OCI-LY7 (cell line): ENCODE data around the gene NYNRIN. TPM values are rescaled to one million over a fixed set of nuclear protein-coding genes. Genes with fewer than 3 reads are reported as not detected.

Experiments used
- BruUV-seq: library from RNA; stranded (reverse); fragments of 400-500 nt; replicated peaks from 2 replicates; lab custom pipeline; 2021; lab: Mats Ljungman, UMichigan
- CTCF ChIA-PET: fragments of 300-600 bp; sonication (Branson Sonifier 250); formaldehyde crosslinking; loops from one replicate; lab custom pipeline; 2022; ENCODE audit warnings: antibody characterized with exemption; ENCODE audit not compliant: unreplicated experiment; lab: Charles Lee
- POLR2A ChIA-PET: fragments of 300-600 bp; sonication (Branson Sonifier 250); formaldehyde crosslinking; loops from one replicate; lab custom pipeline; 2022; ENCODE audit warnings: antibody characterized with exemption; lab: Charles Lee
- DNase-seq: peaks from one replicate; pipeline ENCODE4 v3.0.0-alpha.2; 2015; ENCODE audit warnings: low spot score
- H2AFZ ChIP-seq: fragments of 200-600 bp; sonication (generic), shearing (Covaris generic); 2 replicates; pipeline ENCODE4 v1.6.1; 2014; ENCODE audit warnings: mild to moderate bottlenecking, antibody characterized with exemption, low read length, moderate library complexity
- H3K27ac ChIP-seq: fragments of 200-600 bp; sonication (generic); 2 replicates; pipeline ENCODE4 v1.5.1; 2014; ENCODE audit warnings: mixed run types, low read depth, mild to moderate bottlenecking, moderate library complexity, low read length, inconsistent platforms; ENCODE audit not compliant: poor library complexity, severe bottlenecking
- H3K36me3 ChIP-seq: fragments of 200-600 bp; sonication (generic); 2 replicates; pipeline ENCODE4 v1.6.1; 2014; ENCODE audit warnings: mild to moderate bottlenecking, antibody characterized with exemption, low read length, moderate library complexity, mixed read lengths; ENCODE audit not compliant: insufficient read depth
- H3K4me1 ChIP-seq: fragments of 200-600 bp; sonication (generic); 2 replicates; pipeline ENCODE4 v1.5.1; 2014; ENCODE audit warnings: mild to moderate bottlenecking, low read length; ENCODE audit not compliant: insufficient read depth, poor library complexity, severe bottlenecking
- H3K4me2 ChIP-seq: fragments of 200-600 bp; sonication (generic); 2 replicates; pipeline ENCODE4 v1.6.1; 2014; ENCODE audit warnings: mild to moderate bottlenecking, low read length
- H3K4me3 ChIP-seq: fragments of 200-600 bp; sonication (generic); 2 replicates; pipeline ENCODE4 v1.5.1; 2014; ENCODE audit warnings: mild to moderate bottlenecking, low read depth, low read length; ENCODE audit not compliant: poor library complexity, severe bottlenecking
- H3K79me2 ChIP-seq: fragments of 200-600 bp; sonication (generic); 2 replicates; pipeline ENCODE4 v1.6.1; 2016; ENCODE audit warnings: low read depth, mild to moderate bottlenecking, low read length, moderate library complexity, mixed read lengths; ENCODE audit not compliant: insufficient read depth
- H3K9me2 ChIP-seq: fragments of 200-600 bp; sonication (generic); 2 replicates; pipeline ENCODE4 v1.6.1; 2016; ENCODE audit warnings: mild to moderate bottlenecking, low read length, mixed read lengths; ENCODE audit not compliant: insufficient read depth
- H3K9me3 ChIP-seq: fragments of 200-600 bp; sonication (generic); 2 replicates; pipeline ENCODE4 v1.6.1; 2014; ENCODE audit warnings: mild to moderate bottlenecking, mixed run types, low read length, mixed read lengths
- H4K20me1 ChIP-seq: fragments of 200-600 bp; sonication (generic); 2 replicates; pipeline ENCODE4 v1.6.1; 2014; ENCODE audit warnings: mild to moderate bottlenecking, antibody characterized with exemption, low read length, moderate library complexity, mixed read lengths; ENCODE audit not compliant: insufficient read depth
- EZH2phosphoT487 ChIP-seq: fragments of 200-600 bp; sonication (generic); IDR thresholded peaks from 2 replicates; pipeline ENCODE4 v1.6.1; 2018; ENCODE audit warnings: low read depth, borderline replicate concordance, mild to moderate bottlenecking, mixed run types, antibody characterized with exemption, low read length, moderate library complexity, mixed read lengths
- intact Hi-C: fragments of 100-400 bp; cut with micrococcal nuclease; formaldehyde crosslinking; loops from one replicate; pipeline ENCODE4 v1.10.0; 2022; ENCODE audit not compliant: unreplicated experiment
- total RNA-seq, 2 experiments: library from RNA; depleted of rRNA in 1 of 2; stranded (reverse); fragments of >200 nt in 1 of 2; shearing (Covaris generic) in 1 of 2; gene quantifications; 2 replicates each; pipeline ENCODE4 v1.2.3, GENCODE V29; 2014 to 2022
- TF ChIP-seq, protein P1 (sequence below): fragments of 200-600 bp; sonication (generic); conservative IDR thresholded peaks from 2 replicates; pipeline ENCODE4 v1.5.1; 2014; ENCODE audit warnings: mild to moderate bottlenecking, antibody characterized with exemption, low read length, moderate library complexity, mixed read lengths

Gene NYNRIN
- total RNA-seq, 2 experiments from 2014 or later = 0.13 TPM; not detected in 1

DNA sequence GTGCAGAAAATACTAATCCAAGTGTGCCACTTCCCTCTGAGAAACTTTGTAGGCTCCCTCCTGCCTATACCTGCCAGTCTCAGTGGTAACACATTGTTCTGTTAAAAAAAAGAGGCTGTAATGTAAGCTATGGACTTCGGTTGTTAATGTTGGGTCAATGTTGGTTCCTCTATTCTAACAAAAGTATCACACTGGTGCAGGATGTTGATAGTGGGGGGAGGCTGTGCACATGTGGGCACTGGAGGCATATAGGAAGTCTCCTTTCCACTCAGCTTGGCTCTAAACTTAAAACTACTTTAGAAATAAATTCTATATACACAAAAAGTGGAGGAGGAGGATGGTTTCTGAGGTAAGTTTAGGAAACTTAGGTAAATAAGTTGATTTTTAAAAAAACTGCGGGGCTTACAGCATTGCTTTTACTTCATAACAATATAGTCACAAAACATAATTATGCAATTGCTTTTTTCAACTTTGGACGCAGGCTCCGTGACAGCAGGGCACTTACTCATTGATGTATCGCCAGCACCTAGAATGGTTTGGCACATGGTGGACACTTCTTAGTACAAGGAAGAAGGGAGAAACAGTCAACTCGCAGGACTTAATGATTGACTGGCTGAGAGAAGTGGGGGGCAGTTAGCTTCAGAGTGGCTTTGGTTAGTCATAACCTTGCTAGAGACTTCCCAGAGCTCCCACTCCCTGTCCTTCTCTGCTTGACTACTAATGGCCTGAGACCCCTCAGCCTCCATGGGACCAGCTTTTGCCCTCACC, 7.9 kb upstream of the NYNRIN start:
- H3K4me3 ChIP-seq = no peak overlapping the region
- no TSS peak for BruUV-seq
- H3K9me3 ChIP-seq = no peaks in the 10 kb centered on the region
- no peak for TF ChIP-seq EZH2phosphoT487
- TF ChIP-seq, protein P1, sequence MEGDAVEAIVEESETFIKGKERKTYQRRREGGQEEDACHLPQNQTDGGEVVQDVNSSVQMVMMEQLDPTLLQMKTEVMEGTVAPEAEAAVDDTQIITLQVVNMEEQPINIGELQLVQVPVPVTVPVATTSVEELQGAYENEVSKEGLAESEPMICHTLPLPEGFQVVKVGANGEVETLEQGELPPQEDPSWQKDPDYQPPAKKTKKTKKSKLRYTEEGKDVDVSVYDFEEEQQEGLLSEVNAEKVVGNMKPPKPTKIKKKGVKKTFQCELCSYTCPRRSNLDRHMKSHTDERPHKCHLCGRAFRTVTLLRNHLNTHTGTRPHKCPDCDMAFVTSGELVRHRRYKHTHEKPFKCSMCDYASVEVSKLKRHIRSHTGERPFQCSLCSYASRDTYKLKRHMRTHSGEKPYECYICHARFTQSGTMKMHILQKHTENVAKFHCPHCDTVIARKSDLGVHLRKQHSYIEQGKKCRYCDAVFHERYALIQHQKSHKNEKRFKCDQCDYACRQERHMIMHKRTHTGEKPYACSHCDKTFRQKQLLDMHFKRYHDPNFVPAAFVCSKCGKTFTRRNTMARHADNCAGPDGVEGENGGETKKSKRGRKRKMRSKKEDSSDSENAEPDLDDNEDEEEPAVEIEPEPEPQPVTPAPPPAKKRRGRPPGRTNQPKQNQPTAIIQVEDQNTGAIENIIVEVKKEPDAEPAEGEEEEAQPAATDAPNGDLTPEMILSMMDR = no peak
- no peaks in the 10 kb centered on the region for H3K36me3 ChIP-seq
- H3K27ac ChIP-seq = no peak overlapping the region
- H3K4me2 ChIP-seq = no peak overlapping the region
- intact Hi-C loops = no loop called here
- H2AFZ ChIP-seq = peak overlapping the region; percentile 21; the same call in 1 of the 2 replicates
- no peaks in the 10 kb centered on the region for H4K20me1 ChIP-seq
- POLR2A ChIA-PET = interaction anchor here (0.6 to 1.5 kb wide), 2 partner anchors 11 to 144 kb away, joined by 3 read pairs; no protein-coding TSS in a partner anchor
- peak; percentile 24 for DNase-seq
- no peaks in the 10 kb centered on the region for H3K9me2 ChIP-seq
- H3K4me1 ChIP-seq = peaks cover 12% of the 10 kb centered on the region
- no peaks in the 10 kb centered on the region for H3K79me2 ChIP-seq
- CTCF ChIA-PET = interaction anchor here (0.6 to 1.3 kb wide), 2 partner anchors 41 to 89 kb away, joined by 3 read pairs; no protein-coding TSS in a partner anchor

- no peaks in the 10 kb centered on the region for H3K36me3 ChIP-seq
- ChIA-PET POLR2A (no interaction called here), CTCF (no interaction called here)
- no peaks in the 10 kb centered on the region for H3K9me3 ChIP-seq
- no peak overlapping the region for H3K27ac ChIP-seq
- no TSS peak for BruUV-seq
- TF ChIP-seq EZH2phosphoT487 = no peak
- TF ChIP-seq, protein P1 = peak; percentile 53; the same call in 1 of the 2 replicates
- no peak overlapping the region for H2AFZ ChIP-seq
- no peak overlapping the region for H3K4me3 ChIP-seq
- H3K4me2 ChIP-seq = no peak overlapping the region
- H3K4me1 ChIP-seq = peaks cover 12% of the 10 kb centered on the region
- no peak for DNase-seq
- no peaks in the 10 kb centered on the region for H3K9me2 ChIP-seq
- no peaks in the 10 kb centered on the region for H4K20me1 ChIP-seq
- H3K79me2 ChIP-seq = no peaks in the 10 kb centered on the region
- intact Hi-C loops = no loop called here
These were observed 6.3 kb upstream of the NYNRIN start for GRCh38 chr14:24392325-24393091.
